ENCODE data around the gene PLPP3. TPM values are rescaled to one million over a fixed set of nuclear protein-coding genes. Genes with fewer than 3 reads are reported as not detected.
A peak's percentile ranks its signal among the peaks of the same experiment; 100 is the strongest.

The PLPP3 gene
- polyA plus RNA-seq, 4 donors = 109 to 128 (median 119) TPM

DNA sequence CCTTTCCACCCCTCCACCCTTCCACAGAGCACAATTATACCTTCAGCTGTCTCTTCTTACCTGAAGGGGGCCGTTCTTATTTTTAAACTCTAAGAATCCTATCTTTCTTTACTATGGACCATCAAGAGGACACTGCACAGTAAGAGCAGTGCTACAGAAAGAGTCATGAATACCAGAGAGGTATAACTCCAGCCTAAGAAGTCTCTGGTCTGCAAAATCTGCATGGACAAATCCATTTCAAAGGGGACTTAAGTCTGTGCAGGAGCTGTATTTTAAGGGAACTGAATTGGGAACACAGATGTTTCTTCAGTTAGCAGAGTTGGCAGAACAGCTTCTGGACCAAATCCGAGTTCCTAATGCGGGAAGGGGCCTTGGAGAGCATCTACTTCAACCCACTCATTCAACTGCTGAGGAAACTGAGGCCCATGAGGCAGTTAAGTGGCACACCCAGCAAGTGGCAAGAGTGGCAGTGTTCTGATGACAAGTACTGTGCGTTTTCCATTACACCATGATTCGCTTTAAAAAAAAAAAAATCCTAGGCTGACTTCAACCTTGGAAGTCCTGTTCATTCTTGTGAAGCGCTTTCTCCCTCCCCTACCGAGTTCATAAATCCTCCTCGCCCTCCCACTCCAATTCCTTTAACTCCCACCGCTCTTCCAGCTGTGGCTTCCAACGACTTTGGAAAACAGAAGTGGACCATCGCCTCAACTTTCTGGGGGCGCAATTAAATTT, 1.8 kb downstream of the PLPP3 start:
- peak in 3 of 4 donors; percentile 40 to 65 (median 43) for DNase-seq (ENCODE audit: low read depth in 4 of 4, low spot score in 2 of 4)

DNA sequence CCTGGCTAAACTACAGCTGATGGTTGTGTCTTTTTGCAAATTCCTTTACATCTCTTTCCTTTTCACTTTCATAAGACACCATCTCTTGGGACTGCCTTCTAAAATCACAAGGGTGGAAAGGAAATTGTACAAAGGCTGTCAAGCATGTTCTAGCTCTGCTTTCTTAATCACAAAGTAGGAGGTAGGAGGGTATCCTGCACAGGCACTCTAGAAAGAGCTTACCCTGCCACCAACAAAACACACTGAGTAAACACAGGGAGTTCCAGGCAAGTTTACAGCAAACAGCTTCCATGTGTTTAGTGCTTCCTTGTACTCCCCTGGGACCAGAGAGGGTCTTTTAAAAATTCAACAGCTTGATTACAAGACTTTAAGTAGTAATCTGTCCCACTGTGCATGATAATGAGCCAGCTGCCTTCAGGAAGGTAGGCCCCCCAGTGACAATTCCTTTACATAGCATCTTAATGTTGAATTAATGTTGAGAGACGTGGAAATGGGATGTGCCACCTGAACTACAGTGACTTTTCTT, 2.4 kb downstream of the PLPP3 start:
- DNase-seq (ENCODE audit: low read depth in 4 of 4, low spot score in 2 of 4) = peak in 1 of 4 donors; percentile 50

DNA sequence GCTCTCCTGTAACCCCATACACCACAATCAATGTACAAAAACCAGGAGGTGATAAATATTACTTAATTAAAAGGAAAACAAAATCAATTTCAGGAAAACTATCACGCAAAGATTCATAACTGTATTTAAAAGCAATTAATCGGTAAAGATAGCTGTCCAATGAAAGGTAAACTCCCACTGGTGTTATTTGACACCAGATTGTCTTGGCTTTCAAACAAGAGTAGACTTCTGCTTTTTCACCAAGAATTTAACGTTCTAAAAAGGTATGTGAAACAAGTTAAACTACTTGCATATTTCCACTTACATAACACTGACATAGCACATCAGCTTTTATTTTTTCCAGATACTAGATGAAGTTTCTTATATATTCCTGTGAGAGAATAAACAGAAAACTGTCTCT, 3.5 kb downstream of the PLPP3 start:
- DNase-seq (ENCODE audit: low read depth in 4 of 4, low spot score in 2 of 4) = no peak

DNA sequence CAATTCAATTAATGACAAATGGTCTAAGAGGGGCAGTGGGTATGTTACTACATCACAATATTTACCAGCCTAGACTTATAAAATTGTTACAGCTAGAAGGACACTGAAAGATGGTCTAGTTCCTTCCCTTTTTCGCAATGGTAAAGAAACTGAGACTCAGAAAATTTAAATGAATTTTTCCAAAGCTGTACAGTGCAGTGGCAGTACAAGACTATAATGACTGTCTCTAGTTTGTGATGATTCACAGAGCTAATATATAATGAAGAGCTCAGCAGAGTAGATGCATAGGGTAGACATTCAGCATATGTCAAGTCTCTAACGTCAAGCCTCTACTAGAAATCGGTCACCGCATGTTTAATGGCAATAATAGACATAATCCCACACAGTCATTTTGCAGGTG, 4.6 kb downstream of the PLPP3 start:
- DNase-seq (ENCODE audit: low read depth in 4 of 4, low spot score in 2 of 4) = no peak

DNA sequence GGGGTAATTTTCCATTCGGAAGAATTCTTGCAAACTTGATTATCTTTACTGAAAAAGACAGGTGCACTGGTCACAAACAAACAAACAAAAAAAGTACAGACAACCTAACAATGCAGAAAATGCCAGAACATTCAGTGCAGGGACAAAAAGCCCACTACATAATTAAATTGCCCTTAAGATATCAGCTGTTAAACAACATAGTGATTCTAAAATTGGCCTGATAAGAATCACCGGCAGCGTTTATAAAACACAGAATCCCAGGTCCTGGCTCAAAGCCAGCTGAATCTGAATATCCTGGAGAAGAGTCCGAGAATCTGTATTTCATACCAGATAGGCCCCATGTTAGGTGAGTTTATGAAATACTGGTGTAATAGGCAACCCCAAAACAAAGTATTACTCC, 6.1 kb downstream of the PLPP3 start:
- no peak for DNase-seq (ENCODE audit: low read depth in 4 of 4, low spot score in 2 of 4)

DNA sequence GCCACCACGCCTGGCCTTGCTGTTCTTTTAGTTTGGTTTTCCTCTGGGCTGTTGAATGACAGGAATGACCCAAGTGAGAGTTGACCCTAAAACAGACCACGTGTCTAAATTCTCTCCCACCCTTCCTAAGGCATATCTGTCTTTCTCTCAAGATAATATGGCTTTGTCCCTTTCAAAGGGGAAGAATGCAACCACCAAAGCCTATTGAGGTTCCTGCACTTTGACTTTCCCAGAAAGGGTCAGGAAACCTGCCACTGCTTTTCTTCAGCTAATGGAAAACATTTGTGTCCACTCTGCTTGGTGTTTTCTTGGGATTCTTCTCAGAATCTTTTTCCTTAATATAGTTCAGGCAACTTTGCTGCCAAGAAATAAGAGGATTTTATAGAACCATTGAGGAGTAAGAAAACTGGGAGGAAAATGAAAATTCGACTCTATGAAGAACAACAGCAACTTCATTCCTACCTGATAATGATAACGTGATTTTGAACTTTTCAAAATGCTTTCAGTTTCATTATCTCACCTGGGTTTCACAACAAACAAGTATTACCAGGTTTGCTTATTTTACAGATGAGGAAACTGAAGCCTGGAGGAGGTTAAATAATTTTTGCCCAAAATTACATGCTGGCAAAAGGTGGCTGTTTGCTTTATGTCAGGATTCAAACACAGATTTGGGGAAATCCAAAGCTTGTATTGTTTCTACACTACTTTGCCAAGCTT, 6.9 kb downstream of the PLPP3 start:
- no peak for DNase-seq (ENCODE audit: low read depth in 4 of 4, low spot score in 2 of 4)

DNA sequence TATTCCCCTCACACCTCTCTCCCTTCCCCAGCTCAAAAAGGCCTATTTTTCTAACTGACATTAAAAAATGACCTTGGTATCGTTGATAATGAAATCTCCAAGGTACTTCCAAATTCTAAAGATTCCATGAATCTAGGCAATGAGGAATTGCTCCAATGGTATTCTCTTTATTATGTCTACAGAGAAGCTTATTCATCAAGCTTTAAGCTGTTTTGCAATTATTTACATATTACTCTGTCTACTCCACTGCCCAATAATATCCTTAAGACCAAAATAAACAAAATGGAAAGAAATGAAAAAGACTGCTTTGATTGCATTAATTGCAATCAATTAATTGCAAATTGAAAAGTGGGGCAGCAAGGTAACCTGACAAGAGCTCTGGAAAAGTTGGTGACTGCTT, 7.9 kb downstream of the PLPP3 start:
- DNase-seq (ENCODE audit: low read depth in 4 of 4, low spot score in 2 of 4) = no peak

DNA sequence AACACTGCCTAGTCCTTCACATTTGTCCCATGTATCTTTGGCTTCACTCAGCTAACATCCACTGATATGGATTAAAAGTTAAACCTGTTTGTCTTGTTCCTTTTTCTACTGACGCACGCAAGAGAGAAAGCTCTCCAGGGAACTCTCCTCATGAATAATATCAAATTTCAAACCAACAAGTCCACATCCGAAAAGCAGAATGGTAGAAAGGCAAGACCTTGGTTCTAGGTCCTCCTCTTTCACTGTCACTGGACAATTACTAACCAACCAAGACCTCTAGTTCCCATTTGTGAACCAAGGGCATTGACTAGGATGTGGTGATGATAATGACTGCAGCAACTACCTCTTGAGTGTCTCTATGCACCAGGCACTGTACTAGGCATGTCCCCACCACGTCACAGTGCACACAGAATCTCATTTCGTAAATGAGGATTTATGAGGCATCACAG, 8.4 kb downstream of the PLPP3 start:
- DNase-seq (ENCODE audit: low read depth in 4 of 4, low spot score in 2 of 4) = no peak

DNA sequence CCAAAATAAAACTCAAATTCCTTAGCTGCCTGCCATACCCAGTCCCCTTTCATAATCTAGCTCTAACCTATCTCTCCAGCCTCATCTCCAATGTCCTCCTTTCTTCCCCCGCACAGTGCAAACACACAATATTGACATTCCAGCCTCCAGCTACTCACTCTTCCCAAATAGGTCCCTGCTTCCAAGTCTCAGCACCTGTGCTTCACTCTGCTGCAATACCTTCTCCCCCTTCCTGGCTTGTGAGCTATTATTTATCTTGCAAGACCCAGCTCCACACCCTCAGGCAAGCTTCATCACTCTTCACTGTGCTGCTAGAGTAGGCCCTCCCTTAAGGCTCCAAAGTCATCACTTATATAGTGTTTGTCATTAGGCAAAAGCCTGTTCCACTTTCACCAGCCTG, 9.7 kb downstream of the PLPP3 start:
- no peak for DNase-seq (ENCODE audit: low read depth in 4 of 4, low spot score in 2 of 4)

DNA sequence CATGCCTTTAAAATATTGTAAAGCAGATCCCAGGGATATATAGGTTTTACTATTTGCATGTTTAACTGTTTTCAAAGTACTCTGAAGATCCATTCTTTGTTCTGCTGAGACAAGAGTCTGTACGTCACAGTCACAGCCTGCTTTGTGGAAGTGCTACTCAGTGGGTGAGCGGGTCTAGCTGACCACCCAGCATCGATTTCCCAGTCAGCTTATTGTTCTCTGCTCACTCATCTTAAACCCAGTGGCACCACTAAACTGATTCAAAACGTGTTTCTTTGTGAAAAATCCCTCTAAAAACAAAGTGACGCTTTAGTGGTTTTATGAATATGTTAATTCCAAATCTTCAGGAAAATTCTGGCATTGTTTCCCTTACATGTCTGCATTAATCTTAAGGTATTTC, 12.4 kb downstream of the PLPP3 start:
- DNase-seq (ENCODE audit: low read depth in 4 of 4, low spot score in 2 of 4) = no peak

DNA sequence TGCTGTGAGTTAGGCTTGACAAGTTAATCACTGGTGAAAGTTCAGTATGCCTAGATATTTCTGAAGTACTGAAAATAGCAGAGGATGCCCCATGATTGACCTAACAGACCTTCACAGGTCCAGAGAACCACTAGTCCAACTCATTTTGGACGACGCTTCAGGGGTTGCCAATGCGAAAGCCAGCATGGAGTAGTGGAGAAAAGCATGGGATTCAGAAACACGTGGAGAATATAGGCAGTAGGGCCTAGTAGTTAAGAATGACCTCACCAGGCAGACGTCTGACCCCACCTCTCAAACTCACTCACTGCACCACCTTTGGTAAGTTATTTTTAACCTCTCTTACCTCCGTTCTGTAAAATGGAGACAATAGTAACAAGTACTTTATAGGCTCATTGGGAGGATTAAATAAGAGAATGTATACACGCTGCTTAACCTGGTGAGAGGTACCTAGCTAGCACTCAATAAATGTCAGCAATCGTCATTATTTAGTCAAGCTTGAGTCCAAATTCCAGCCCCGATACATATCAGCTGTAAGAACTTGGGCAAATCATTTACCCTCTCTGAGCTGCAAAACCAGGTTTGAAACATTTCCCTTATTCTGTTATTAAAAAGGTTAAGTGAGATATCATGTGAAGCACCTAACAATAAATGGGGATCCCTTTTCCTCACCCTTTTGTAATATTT, 13.2 kb downstream of the PLPP3 start:
- no peak for DNase-seq (ENCODE audit: low read depth in 4 of 4, low spot score in 2 of 4)

DNA sequence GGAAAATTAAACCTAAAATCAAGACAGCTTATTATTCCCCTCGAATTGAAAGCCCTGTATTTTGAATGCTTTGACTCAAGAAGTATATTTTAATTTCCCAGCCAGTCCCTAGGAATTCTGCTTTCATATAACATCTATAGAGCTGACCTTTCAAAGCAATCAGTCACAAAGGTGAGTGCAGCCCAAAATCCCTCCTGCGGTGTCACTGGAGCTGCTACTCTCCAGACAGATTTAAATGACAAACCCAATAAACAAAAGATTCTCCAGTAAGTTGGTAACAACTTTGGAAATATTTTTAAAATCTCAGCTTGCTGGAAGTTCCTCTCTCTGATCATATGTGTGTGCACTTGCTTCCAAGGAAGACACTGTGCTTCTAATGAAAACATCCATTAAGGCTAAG, 14.7 kb downstream of the PLPP3 start:
- DNase-seq (ENCODE audit: low read depth in 4 of 4, low spot score in 2 of 4) = no peak

DNA sequence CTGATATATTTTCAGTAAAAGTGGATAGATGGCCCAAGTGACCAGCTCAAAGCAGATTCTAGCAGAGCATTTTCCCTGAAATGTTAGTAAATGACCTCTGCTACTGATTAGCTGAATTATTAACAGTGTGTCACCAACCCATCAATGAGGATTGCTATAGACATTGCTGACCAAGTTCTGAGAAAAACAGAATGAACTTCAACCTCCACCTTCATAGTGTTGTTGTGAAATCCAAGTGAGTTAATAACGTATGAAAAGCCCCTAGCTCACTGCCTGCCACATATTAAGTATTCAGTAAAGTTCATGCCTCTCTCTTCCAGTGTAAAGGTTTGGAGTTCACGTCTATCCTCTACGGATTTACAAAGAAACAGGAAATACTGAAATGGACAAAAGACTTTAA, 15.8 kb downstream of the PLPP3 start:
- no peak for DNase-seq (ENCODE audit: low read depth in 4 of 4, low spot score in 2 of 4)

DNA sequence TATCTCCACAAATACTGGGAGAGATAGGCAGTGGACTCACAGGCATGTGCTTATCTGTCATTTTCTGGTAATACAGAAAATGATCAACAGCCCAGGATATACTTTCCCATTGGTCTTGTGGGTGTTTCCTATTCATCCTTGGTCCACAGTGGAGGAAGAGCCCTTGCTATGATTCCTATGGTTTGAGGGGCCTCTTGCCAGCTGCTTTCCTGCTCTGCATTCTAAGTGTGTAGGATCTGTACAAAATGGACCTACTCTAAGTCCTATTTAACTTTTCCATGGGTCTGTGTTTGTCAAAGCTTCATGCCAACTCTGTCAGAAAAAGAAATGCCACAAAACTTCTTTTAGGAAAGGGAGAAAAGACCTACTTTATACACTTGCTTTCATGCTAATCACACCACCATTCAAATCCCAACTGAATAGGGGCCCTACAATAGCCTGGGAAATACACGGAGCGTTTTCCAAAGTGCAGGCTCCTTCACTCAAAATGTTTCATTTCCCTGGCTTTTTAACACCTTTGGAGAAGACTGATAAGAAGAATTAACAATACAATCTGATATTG, 16.4 kb downstream of the PLPP3 start:
- no peak for DNase-seq (ENCODE audit: low read depth in 4 of 4, low spot score in 2 of 4)

DNA sequence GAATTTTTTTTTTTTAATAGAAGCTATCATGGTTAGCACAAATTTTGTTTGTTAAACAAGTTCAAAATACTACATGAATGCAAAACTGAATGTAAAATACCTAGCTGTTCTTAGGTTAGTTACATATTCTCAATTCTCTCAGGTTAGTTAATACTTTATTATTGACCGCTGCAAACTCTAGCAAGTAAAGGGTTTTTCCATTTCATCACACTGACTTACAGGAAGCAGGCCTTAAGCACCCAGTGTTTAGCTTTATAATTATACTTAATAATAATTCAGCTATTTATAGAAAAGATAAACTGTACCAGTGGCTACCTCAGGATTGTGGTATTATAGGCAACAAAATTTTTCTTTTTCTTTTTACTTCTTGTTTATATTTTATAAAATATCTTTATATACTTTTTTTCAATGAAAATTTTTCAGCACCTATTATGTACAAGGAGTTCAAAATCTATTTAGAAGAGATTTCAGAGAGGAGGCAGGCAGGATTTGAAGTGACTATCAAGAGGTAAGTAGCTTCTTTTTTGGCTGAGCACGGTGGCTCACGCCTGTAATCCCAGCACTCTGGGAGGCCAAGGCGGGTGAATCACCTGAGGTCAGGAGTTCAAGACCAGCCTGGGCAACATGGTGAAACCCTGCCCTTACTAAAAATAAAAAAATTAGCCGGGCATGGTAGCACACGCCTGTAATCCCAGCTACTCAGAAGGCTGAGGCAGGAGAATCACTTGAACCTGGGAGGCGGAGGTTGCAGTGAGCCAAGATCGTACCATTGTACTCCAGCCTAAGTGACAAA, 17.9 kb downstream of the PLPP3 start:
- DNase-seq (ENCODE audit: low read depth in 4 of 4, low spot score in 2 of 4) = no peak

DNA sequence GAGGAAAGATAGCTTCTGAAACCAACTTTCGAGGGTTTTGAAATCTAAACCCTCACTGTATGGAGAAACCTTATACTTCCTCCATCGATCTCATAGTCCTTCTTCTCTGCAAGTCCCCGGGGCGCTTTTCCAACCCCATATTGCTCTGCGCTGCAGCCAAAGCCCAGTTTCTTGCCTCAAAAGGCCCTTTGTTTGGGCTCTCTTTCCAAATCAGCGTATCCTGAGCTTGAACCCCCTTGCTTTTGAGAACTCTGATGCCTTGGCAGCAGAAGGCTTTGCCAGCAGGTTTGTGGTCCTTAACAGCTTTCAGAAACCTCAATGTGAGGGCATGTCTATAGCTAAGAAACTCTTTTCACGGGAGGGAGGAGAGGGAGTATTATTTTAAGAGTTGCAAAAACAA, 21.6 kb downstream of the PLPP3 start:
- DNase-seq (ENCODE audit: low read depth in 4 of 4, low spot score in 2 of 4) = no peak

DNA sequence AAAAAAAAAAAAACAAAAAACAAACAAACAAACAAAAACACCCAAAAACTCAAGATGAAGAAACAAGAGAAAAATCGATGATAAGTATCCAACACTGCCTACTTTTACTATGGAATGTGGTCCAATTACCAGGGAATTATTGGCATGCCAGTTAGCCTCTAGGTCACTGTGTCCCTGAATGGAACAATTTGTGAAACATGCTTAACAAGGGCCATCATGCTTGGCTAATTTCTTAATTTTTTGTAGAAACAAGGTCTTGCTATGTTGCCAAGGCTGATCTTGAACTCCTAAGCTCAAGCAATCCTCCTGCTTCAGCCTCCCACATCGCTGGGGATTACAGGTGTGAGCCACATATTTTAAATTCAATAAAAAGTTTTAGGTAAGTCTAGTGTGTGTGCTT, 23.9 kb downstream of the PLPP3 start:
- no peak for DNase-seq (ENCODE audit: low read depth in 4 of 4, low spot score in 2 of 4)

DNA sequence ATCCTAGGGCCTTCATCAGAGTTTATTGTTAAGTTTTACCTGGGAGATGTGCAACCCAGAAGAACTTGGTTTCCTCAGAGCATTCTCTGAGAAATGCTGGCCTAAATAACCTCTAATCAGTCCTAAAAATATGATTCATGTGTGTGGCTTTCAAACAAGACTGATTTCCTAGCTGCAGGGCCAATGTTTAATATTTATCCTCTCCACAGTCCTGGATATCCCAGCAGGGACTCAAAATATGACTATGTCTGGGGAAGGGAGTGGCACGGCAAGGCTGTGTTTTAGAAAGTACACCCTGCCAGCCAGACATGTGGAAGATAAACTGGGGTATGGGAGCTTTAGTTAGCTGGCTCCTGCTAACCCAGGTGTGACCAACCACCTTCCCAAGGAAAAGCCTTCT, 26.3 kb downstream of the PLPP3 start:
- DNase-seq (ENCODE audit: low read depth in 4 of 4, low spot score in 2 of 4) = no peak

DNA sequence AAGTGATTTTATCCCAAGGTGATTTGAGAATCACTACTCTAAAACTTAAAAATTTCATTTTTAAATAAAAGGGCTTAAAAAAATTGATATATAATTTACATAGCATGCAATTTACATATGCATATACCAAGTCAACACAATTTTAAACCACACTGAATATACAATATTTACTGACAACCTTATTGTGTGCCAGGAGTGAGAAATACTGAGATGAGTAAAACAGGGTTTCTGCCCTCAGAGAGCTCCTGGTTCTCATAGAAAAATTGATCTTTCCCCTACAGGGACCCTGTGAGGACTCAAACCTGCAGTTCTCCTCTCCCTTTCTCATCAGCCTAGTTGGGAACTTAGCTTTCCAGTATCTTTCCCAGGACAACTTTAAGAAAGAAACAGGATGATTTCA, 27.0 kb downstream of the PLPP3 start:
- no peak for DNase-seq (ENCODE audit: low read depth in 4 of 4, low spot score in 2 of 4)

DNA sequence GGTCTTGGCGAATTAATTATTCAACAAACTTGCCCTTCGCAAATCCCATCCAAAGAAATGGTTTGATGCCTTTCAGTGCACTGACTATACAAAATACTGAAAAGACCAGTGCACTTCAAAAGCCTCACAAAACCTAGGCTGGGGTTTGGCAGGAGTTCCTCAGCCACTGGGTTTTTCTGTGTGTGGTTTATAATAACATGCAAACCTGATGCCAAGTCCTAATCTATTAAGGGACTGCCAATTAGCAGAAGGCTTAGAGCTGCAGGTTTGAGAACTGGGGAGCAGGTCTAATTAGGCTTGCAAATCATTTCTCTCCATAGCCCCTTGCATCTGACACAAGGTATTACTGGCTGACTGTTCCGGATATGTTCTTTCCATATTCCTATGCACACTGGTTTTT, 27.7 kb downstream of the PLPP3 start:
- no peak for DNase-seq (ENCODE audit: low read depth in 4 of 4, low spot score in 2 of 4)

DNA sequence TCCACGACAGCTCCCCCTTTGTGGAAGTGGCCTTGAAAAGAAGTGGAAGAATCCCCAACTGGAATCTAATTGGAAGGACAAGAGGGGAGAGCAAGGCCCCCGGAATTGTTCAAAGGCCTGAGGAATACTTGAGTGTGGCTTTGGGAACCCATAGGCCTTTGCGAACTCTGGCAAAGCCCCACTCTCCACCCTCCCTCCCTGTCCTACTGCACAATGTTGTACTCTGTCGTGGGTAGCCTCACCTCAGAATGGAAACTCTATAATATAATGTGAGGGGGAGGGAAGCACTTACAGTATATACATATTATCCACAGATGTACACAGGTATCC, 28.5 kb downstream of the PLPP3 start:
- DNase-seq (ENCODE audit: low read depth in 4 of 4, low spot score in 2 of 4) = no peak

Measured in left renal cortex interstitium (tissue), 4 donors.